ENCODE results near the gene UPP1. TPM values are rescaled to one million over a fixed set of nuclear protein-coding genes. Genes with fewer than 3 reads are reported as not detected.

UPP1 gene
- total RNA-seq, 4 donors from 2014 or later = 11.6 to 50.5 (median 27.3) TPM

DNA sequence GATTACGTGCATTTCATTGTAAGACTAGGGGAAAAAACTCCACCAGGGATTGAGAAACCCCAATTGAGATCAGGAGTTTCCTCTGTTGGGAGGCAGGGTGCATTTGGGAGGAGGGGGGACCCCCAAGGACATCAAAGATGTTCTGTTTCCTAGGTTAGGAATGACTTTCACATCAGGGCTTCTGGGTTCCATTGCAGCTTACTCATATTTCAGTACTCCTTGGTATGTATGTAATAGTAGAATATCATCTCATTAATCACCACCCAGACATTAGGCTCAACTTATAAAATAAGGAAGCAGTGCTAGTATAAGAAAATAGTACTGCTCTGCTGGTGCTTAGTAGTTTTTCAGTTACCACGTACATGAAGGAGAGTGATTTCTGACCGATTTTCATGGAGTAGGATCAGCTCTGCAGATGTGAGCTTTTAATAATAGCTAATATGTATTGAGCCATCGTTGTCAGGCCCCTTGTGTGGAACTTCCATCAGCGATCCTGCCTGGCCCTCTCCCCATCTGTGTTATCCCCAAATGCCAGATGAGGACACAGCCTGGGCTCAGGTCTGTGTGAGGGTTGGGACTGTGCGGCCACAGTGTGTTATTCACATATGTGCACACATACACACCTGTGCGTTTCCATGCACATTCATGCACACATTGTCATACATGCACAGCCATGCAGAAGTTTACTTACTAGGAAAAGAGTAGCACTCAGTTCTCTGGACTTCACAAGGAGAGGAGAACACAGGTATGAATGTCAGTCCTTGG, 23.5 kb downstream of the UPP1 start:
- no peak for TF ChIP-seq CTCF (IDR thresholded peaks at IDR 0.05; ENCODE audit: low read depth)

GRCh38 chr7:48113275-48113674, 24.2 kb downstream of the UPP1 start:
- no peak for TF ChIP-seq CTCF (IDR thresholded peaks at IDR 0.05; ENCODE audit: low read depth)

GRCh38 chr7:48114115-48114514, 25.1 kb downstream of the UPP1 start:
- TF ChIP-seq CTCF (IDR thresholded peaks at IDR 0.05; ENCODE audit: low read depth) = no peak

DNA sequence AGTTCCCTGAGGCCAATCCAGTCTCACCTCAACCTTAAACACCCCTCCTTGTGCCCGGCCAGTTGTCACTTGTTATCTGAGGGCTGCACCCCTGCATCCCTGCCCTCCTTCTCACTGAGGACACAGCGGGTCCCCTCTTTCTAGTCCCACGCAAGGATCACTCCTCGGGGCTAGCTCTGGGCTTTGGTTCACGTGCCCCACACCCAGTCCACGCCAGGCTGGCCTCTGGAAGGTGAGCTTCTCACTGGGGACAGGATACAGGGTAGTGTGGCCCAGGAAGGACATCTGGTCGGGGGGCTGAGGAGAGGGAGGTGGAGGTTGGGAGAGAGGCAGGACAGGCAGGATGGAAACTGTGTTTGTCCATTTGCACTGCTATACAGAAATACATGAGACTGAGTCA, 25.5 kb downstream of the UPP1 start:
- no peak for TF ChIP-seq CTCF (IDR thresholded peaks at IDR 0.05; ENCODE audit: low read depth)

DNA sequence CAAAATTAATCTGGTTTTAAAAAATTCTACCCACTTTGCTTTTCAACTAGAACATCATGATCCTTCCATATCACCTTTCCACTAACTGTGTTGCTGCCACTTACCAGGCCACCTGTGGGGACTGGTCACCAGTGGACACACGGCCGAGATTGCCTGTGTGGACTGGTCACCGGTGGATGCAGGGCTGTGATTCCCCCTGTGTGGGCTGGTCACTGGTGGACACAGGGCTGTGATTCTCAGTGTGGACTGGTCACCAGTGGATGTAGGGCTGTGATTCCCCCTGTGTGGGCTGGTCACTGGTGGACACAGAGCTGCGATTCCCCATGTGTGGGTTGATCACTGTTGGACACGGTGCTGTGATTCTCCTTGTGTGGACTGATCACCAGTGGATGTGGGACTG, 27.0 kb downstream of the UPP1 start:
- no peak for TF ChIP-seq CTCF (IDR thresholded peaks at IDR 0.05; ENCODE audit: low read depth)

- no peak for TF ChIP-seq CTCF (IDR thresholded peaks at IDR 0.05; ENCODE audit: low read depth)
Observed at GRCh38 chr7:48118041-48118440, 29.0 kb downstream of the UPP1 start.

- no peak for TF ChIP-seq CTCF (IDR thresholded peaks at IDR 0.05; ENCODE audit: low read depth)
Observed at GRCh38 chr7:48126037-48126436, 37.0 kb downstream of the UPP1 start.

All from subcutaneous adipose tissue (tissue), 4 donors.